ENCODE measurements around the gene SPO11. TPM values are rescaled to one million over a fixed set of nuclear protein-coding genes. Genes with fewer than 3 reads are reported as not detected.

SPO11 gene
- total and polyA plus RNA-seq, 9 of the 15 experiments (the other 6 are each of a cell fraction or from before 2014, with no cell fraction given) = not detected

DNA sequence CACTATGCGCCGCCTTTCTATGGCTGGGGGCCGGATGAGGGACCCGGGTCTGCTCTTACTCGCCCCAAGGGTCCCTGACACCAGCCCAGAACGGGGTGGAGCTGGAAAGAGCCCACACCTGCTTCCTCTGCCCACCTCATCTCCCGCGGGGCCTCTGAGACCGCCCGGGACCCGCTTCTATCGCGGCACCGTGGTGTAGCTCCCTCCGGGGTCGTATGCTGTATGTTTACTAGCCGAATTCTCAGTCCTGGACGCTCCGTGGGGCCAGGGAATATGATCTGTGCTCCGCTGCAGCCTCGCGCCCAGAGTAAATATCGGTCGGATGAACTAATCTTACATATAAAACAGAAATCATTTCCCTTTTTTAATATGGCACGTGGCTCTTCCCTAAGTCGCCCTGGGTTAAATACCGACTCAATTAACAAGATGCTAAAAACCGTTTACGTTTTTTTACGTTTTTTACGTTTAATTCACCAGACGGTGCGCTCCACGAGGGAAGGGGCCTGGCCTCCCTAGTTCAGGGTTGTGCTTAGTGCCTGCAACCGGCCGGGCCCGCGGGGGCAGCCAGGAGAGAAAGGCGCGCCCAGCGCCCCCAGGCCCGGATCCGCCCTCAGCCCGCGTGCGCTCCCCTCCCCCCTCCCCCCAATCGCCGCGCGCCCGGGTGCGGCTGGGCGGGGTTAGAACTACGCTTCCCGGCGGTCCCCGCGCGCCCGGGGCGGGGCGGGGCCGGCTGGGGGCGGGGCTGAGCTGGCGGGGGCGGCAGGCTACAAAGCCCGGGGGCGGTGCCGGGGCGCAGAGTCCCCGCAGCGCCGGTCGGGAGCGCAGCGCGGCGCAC lies 61.2 kb downstream of the SPO11 start, which contains the start of gene RBM38 (continued):
- TF ChIP-seq, protein P1, sequence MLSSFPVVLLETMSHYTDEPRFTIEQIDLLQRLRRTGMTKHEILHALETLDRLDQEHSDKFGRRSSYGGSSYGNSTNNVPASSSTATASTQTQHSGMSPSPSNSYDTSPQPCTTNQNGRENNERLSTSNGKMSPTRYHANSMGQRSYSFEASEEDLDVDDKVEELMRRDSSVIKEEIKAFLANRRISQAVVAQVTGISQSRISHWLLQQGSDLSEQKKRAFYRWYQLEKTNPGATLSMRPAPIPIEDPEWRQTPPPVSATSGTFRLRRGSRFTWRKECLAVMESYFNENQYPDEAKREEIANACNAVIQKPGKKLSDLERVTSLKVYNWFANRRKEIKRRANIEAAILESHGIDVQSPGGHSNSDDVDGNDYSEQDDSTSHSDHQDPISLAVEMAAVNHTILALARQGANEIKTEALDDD (IDR thresholded peaks at IDR 0.05) = no peak
- peak in 1 of 2 experiments; percentile 39; a peak in 2 of 4 replicates for TF ChIP-seq NRF1 (conservative IDR thresholded peaks at IDR 0.05 in 1 of 2, IDR thresholded peaks at IDR 0.05 in 1 of 2)
- TF ChIP-seq, protein P2, sequence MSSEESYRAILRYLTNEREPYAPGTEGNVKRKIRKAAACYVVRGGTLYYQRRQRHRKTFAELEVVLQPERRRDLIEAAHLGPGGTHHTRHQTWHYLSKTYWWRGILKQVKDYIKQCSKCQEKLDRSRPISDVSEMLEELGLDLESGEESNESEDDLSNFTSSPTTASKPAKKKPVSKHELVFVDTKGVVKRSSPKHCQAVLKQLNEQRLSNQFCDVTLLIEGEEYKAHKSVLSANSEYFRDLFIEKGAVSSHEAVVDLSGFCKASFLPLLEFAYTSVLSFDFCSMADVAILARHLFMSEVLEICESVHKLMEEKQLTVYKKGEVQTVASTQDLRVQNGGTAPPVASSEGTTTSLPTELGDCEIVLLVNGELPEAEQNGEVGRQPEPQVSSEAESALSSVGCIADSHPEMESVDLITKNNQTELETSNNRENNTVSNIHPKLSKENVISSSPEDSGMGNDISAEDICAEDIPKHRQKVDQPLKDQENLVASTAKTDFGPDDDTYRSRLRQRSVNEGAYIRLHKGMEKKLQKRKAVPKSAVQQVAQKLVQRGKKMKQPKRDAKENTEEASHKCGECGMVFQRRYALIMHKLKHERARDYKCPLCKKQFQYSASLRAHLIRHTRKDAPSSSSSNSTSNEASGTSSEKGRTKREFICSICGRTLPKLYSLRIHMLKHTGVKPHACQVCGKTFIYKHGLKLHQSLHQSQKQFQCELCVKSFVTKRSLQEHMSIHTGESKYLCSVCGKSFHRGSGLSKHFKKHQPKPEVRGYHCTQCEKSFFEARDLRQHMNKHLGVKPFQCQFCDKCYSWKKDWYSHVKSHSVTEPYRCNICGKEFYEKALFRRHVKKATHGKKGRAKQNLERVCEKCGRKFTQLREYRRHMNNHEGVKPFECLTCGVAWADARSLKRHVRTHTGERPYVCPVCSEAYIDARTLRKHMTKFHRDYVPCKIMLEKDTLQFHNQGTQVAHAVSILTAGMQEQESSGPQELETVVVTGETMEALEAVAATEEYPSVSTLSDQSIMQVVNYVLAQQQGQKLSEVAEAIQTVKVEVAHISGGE (CRISPR knock-in tag; IDR thresholded peaks at IDR 0.05) = peak in 1 of 3 experiments; percentile 9; a peak in 1 of 6 replicates
- peak; percentile 76 for TF ChIP-seq CCNT2 (IDR thresholded peaks at IDR 0.05; ENCODE audit: borderline replicate concordance, extremely low read depth, insufficient read length, low read depth, low read length)
- 0 out of 2 replicates have a peak, but pooled peaks have one; percentile 31 for TF ChIP-seq ARID1B (IDR thresholded peaks at IDR 0.05)
- TF ChIP-seq ZNF143 (CRISPR knock-in tag; IDR thresholded peaks at IDR 0.05) = peak; percentile 70
- no peak for TF ChIP-seq RFX7 (CRISPR knock-in tag; IDR thresholded peaks at IDR 0.05)
- TF ChIP-seq RNF2 (IDR thresholded peaks at IDR 0.05) = peak; percentile 23; the same call in 1 of the 2 replicates
- TF ChIP-seq, protein P3, sequence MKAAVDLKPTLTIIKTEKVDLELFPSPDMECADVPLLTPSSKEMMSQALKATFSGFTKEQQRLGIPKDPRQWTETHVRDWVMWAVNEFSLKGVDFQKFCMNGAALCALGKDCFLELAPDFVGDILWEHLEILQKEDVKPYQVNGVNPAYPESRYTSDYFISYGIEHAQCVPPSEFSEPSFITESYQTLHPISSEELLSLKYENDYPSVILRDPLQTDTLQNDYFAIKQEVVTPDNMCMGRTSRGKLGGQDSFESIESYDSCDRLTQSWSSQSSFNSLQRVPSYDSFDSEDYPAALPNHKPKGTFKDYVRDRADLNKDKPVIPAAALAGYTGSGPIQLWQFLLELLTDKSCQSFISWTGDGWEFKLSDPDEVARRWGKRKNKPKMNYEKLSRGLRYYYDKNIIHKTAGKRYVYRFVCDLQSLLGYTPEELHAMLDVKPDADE (conservative IDR thresholded peaks at IDR 0.05; ENCODE audit: control insufficient read depth, low read depth, low read length) = peak; percentile 56; the same call in 1 of the 2 replicates
- TF ChIP-seq, protein P4, sequence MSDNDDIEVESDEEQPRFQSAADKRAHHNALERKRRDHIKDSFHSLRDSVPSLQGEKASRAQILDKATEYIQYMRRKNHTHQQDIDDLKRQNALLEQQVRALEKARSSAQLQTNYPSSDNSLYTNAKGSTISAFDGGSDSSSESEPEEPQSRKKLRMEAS (CRISPR knock-in tag; IDR thresholded peaks at IDR 0.05) = peak; percentile 69
- 0 out of 2 replicates have a peak, but pooled peaks have one; percentile 24 for TF ChIP-seq FOXM1 (IDR thresholded peaks at IDR 0.05; ENCODE audit: low read depth)
- no peak for TF ChIP-seq FOXM1 (CRISPR knock-in tag; IDR thresholded peaks at IDR 0.05; ENCODE audit: low read depth)
- TF ChIP-seq ATF7 (IDR thresholded peaks at IDR 0.05) = 0 out of 2 replicates have a peak, but pooled peaks have one; percentile 14
- TF ChIP-seq SRF (CRISPR knock-in tag; IDR thresholded peaks at IDR 0.05) = 0 out of 4 replicates have a peak, but pooled peaks of 1 of the 2 experiments have one; percentile 10
- peak in 1 of 2 experiments; percentile 52; a peak in 1 of 4 replicates for TF ChIP-seq FOXA3 (CRISPR knock-in tag; conservative IDR thresholded peaks at IDR 0.05 in 1 of 2, IDR thresholded peaks at IDR 0.05 in 1 of 2)
- TF ChIP-seq TAF1 (IDR thresholded peaks at IDR 0.05; ENCODE audit: control insufficient read depth, extremely low read depth, insufficient read depth, low read length, severe bottlenecking) = peak; percentile 43
- TF ChIP-seq, protein P5, sequence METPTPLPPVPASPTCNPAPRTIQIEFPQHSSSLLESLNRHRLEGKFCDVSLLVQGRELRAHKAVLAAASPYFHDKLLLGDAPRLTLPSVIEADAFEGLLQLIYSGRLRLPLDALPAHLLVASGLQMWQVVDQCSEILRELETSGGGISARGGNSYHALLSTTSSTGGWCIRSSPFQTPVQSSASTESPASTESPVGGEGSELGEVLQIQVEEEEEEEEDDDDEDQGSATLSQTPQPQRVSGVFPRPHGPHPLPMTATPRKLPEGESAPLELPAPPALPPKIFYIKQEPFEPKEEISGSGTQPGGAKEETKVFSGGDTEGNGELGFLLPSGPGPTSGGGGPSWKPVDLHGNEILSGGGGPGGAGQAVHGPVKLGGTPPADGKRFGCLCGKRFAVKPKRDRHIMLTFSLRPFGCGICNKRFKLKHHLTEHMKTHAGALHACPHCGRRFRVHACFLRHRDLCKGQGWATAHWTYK (CRISPR knock-in tag; IDR thresholded peaks at IDR 0.05) = no peak
- TF ChIP-seq NCOA4 (IDR thresholded peaks at IDR 0.05; ENCODE audit: partially characterized antibody) = no peak
